ENCODE data around the gene OR2T34. TPM values are rescaled to one million over a fixed set of nuclear protein-coding genes. Genes with fewer than 3 reads are reported as not detected.

OR2T34 gene
- total RNA-seq, 4 donors from 2014 or later = 1.1 to 2.0 TPM; not detected in 2

Other genes with a start within 250 kb of the OR2T34 start
- gene OR14C36, start 226.0 kb downstream of the OR2T34 start, total RNA-seq = not detected
- gene OR2T4, start 213.1 kb downstream of the OR2T34 start, total RNA-seq = not detected
- not detected for gene OR2T6, start 199.0 kb downstream of the OR2T34 start, total RNA-seq
- not detected for gene OR2T1, start 171.7 kb downstream of the OR2T34 start, total RNA-seq
- gene OR2T2, start 129.1 kb downstream of the OR2T34 start, total RNA-seq = under 1 TPM in 1 of 4 donors, not detected in 3; 0.31 TPM
- gene OR2T3, start 101.4 kb downstream of the OR2T34 start, total RNA-seq = not detected
- gene OR2T5, start 86.2 kb downstream of the OR2T34 start, total RNA-seq = not detected
- gene OR2G6, start 66.7 kb downstream of the OR2T34 start, total RNA-seq = under 1 TPM in 2 of 4 donors, not detected in 2; 0.10 to 0.98 TPM
- 1 to 10 TPM in 1 of 4 donors, not detected in 3; 1.1 TPM for gene OR2T29, start 12.0 kb downstream of the OR2T34 start, total RNA-seq
- under 1 TPM in 3 of 4 donors, not detected in 1; 0.19 to 0.83 (median 0.80) TPM for gene OR2T10, start 22.9 kb upstream of the OR2T34 start, total RNA-seq
- 1 to 10 TPM in 1 of 4 donors, under 1 TPM in 3; 0.30 to 1.2 (median 0.55) TPM for gene OR2T11, start 60.3 kb upstream of the OR2T34 start, total RNA-seq
- gene OR2T35, start 70.5 kb upstream of the OR2T34 start, total RNA-seq = under 1 TPM in 1 of 4 donors, not detected in 3; 0.36 TPM
- gene OR2T27, start 80.8 kb upstream of the OR2T34 start, total RNA-seq = not detected
- gene OR14I1, start 128.0 kb upstream of the OR2T34 start, total RNA-seq = 1 to 10 TPM in 1 of 4 donors, not detected in 3; 1.6 TPM
- not detected for gene LYPD8, start 181.0 kb upstream of the OR2T34 start, total RNA-seq

All from suprapubic skin (tissue), 4 donors.